Measurements from ENCODE around the gene PRTFDC1.

The PRTFDC1 gene

GRCh38 chr10:24917979-24918378, 34.4 kb downstream of the PRTFDC1 start:
- DNase-seq: no peak
- Histone ChIP-seq H3K14ac (ENCODE audit: low read length in 2 of 2) (no peak overlapping the region), H2AFZ (ENCODE audit: low read depth, low read length) (no peak overlapping the region), H3K4me3 (ENCODE audit: insufficient read depth in 1 of 2, low read depth in 1 of 2, low read length in 2 of 2) (no peak overlapping the region), H3K4me1 (ENCODE audit: control insufficient read depth, insufficient read depth, low read depth, low read length) (peaks cover 1% of the 10 kb centered on the region), H3K4ac (ENCODE audit: low read depth in 1 of 2, low read length in 2 of 2) (no peak overlapping the region), H3K4me2 (ENCODE audit: low read length, poor library complexity, severe bottlenecking) (no peak overlapping the region), H4K91ac (ENCODE audit: low read length) (no peak overlapping the region), H2BK120ac (ENCODE audit: low read depth, low read length) (no peak overlapping the region), H3K79me1 (replicated peaks; ENCODE audit: low read length, poor library complexity, severe bottlenecking) (peaks cover under 1% of the 10 kb centered on the region), H2BK5ac (ENCODE audit: low read depth, low read length, poor library complexity, severe bottlenecking) (no peak overlapping the region), H2BK12ac (ENCODE audit: low read length in 2 of 2) (peak overlapping the region in 1 of 2 experiments; percentile 39), H3K27ac (ENCODE audit: low read length, poor library complexity, severe bottlenecking) (no peak overlapping the region), H3K9ac (ENCODE audit: low read length) (no peak overlapping the region), H4K8ac (ENCODE audit: low read length) (no peak overlapping the region), H3K23ac (ENCODE audit: low read length in 2 of 2) (no peak overlapping the region), H3K9me3 (ENCODE audit: control insufficient read depth, low read length) (peaks cover 2% of the 10 kb centered on the region), H3K18ac (ENCODE audit: low read depth in 1 of 2, low read length in 2 of 2) (no peak overlapping the region), H3K27me3 (ENCODE audit: control insufficient read depth in 1 of 2, insufficient read depth in 1 of 2, low read length in 2 of 2) (no peaks in the 10 kb centered on the region), H2AK5ac (ENCODE audit: low read length, severe bottlenecking) (no peak overlapping the region), H3K36me3 (ENCODE audit: control insufficient read depth in 1 of 2, insufficient read depth in 2 of 2, low read depth in 1 of 2, low read length in 2 of 2) (no peaks in the 10 kb centered on the region), H2BK15ac (ENCODE audit: low read depth, poor library complexity, severe bottlenecking) (no peak overlapping the region)

GRCh38 chr10:24917493-24917892, 34.9 kb downstream of the PRTFDC1 start:
- Histone ChIP-seq H2BK5ac (ENCODE audit: low read depth, low read length, poor library complexity, severe bottlenecking) (no peak overlapping the region), H3K79me1 (replicated peaks; ENCODE audit: low read length, poor library complexity, severe bottlenecking) (no peaks in the 10 kb centered on the region), H2BK15ac (ENCODE audit: low read depth, poor library complexity, severe bottlenecking) (no peak overlapping the region), H2AFZ (ENCODE audit: low read depth, low read length) (no peak overlapping the region), H3K18ac (ENCODE audit: low read depth in 1 of 2, low read length in 2 of 2) (no peak overlapping the region), H2BK12ac (ENCODE audit: low read length in 2 of 2) (no peak overlapping the region), H4K8ac (ENCODE audit: low read length) (no peak overlapping the region), H3K27ac (ENCODE audit: low read length, poor library complexity, severe bottlenecking) (no peak overlapping the region), H4K91ac (ENCODE audit: low read length) (no peak overlapping the region), H3K4me2 (ENCODE audit: low read length, poor library complexity, severe bottlenecking) (no peak overlapping the region), H3K9me3 (ENCODE audit: control insufficient read depth, low read length) (peaks cover 2% of the 10 kb centered on the region), H2BK120ac (ENCODE audit: low read depth, low read length) (no peak overlapping the region), H3K4me3 (ENCODE audit: insufficient read depth in 1 of 2, low read depth in 1 of 2, low read length in 2 of 2) (no peak overlapping the region), H3K27me3 (ENCODE audit: control insufficient read depth in 1 of 2, insufficient read depth in 1 of 2, low read length in 2 of 2) (no peaks in the 10 kb centered on the region), H3K4ac (ENCODE audit: low read depth in 1 of 2, low read length in 2 of 2) (no peak overlapping the region), H2AK5ac (ENCODE audit: low read length, severe bottlenecking) (no peak overlapping the region), H3K4me1 (ENCODE audit: control insufficient read depth, insufficient read depth, low read depth, low read length) (peaks cover 1% of the 10 kb centered on the region), H3K14ac (ENCODE audit: low read length in 2 of 2) (no peak overlapping the region), H3K9ac (ENCODE audit: low read length) (no peak overlapping the region), H3K36me3 (ENCODE audit: control insufficient read depth in 1 of 2, insufficient read depth in 2 of 2, low read depth in 1 of 2, low read length in 2 of 2) (no peaks in the 10 kb centered on the region), H3K23ac (ENCODE audit: low read length in 2 of 2) (no peak overlapping the region)
- WGBS: 99% methylated on average over 3 of the region's 3 CpGs
- DNase-seq: no peak

GRCh38 chr10:24916365-24916764, 36.0 kb downstream of the PRTFDC1 start:
- no peaks in the 10 kb centered on the region for H3K27me3 ChIP-seq (ENCODE audit: control insufficient read depth in 1 of 2, insufficient read depth in 1 of 2, low read length in 2 of 2)
- no peak overlapping the region for H3K23ac ChIP-seq (ENCODE audit: low read length in 2 of 2)
- H2AFZ ChIP-seq (ENCODE audit: low read depth, low read length): no peak overlapping the region
- peaks cover 2% of the 10 kb centered on the region for H3K9me3 ChIP-seq (ENCODE audit: control insufficient read depth, low read length)
- H3K18ac ChIP-seq (ENCODE audit: low read depth in 1 of 2, low read length in 2 of 2): no peak overlapping the region
- H3K79me1 ChIP-seq (replicated peaks; ENCODE audit: low read length, poor library complexity, severe bottlenecking): no peaks in the 10 kb centered on the region
- no peak overlapping the region for H3K27ac ChIP-seq (ENCODE audit: low read length, poor library complexity, severe bottlenecking)
- H4K91ac ChIP-seq (ENCODE audit: low read length): no peak overlapping the region
- H3K4me2 ChIP-seq (ENCODE audit: low read length, poor library complexity, severe bottlenecking): no peak overlapping the region
- no peak overlapping the region for H2BK120ac ChIP-seq (ENCODE audit: low read depth, low read length)
- no peak overlapping the region for H2BK12ac ChIP-seq (ENCODE audit: low read length in 2 of 2)
- WGBS: 100% methylated on average over 2 of the region's 2 CpGs
- H2BK5ac ChIP-seq (ENCODE audit: low read depth, low read length, poor library complexity, severe bottlenecking): no peak overlapping the region
- no peak overlapping the region for H3K9ac ChIP-seq (ENCODE audit: low read length)
- no peak overlapping the region for H2BK15ac ChIP-seq (ENCODE audit: low read depth, poor library complexity, severe bottlenecking)
- H3K36me3 ChIP-seq (ENCODE audit: control insufficient read depth in 1 of 2, insufficient read depth in 2 of 2, low read depth in 1 of 2, low read length in 2 of 2): no peaks in the 10 kb centered on the region
- H3K4me3 ChIP-seq (ENCODE audit: insufficient read depth in 1 of 2, low read depth in 1 of 2, low read length in 2 of 2): no peak overlapping the region
- H3K14ac ChIP-seq (ENCODE audit: low read length in 2 of 2): no peak overlapping the region
- no peak for DNase-seq
- no peak overlapping the region for H4K8ac ChIP-seq (ENCODE audit: low read length)
- H3K4me1 ChIP-seq (ENCODE audit: control insufficient read depth, insufficient read depth, low read depth, low read length): peaks cover under 1% of the 10 kb centered on the region
- no peak overlapping the region for H2AK5ac ChIP-seq (ENCODE audit: low read length, severe bottlenecking)
- no peak overlapping the region for H3K4ac ChIP-seq (ENCODE audit: low read depth in 1 of 2, low read length in 2 of 2)

DNA sequence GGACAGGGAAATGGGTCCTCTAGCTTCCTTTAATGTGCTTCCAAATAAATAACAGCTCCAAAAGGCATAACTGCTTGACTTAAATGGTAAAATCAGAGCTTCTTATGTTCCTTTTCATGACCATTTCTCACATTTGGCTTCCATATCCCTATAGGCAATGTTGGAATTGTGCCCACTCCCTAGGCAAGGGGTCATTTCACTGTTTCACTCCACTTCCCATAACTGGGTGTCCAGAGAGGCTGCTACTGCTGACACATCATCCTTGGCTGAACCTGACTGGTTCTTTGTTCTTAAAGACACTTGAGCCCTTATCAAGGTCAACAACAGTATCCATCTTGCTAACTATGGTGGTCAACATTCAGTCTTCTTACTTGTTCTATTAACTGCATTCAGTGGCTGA, 37.1 kb downstream of the PRTFDC1 start:
- no peak overlapping the region for H2BK120ac ChIP-seq (ENCODE audit: low read depth, low read length)
- no peaks in the 10 kb centered on the region for H3K79me1 ChIP-seq (replicated peaks; ENCODE audit: low read length, poor library complexity, severe bottlenecking)
- H3K23ac ChIP-seq (ENCODE audit: low read length in 2 of 2): no peak overlapping the region
- no peak for DNase-seq
- no peak overlapping the region for H2BK5ac ChIP-seq (ENCODE audit: low read depth, low read length, poor library complexity, severe bottlenecking)
- no peak overlapping the region for H2AK5ac ChIP-seq (ENCODE audit: low read length, severe bottlenecking)
- H3K9me3 ChIP-seq (ENCODE audit: control insufficient read depth, low read length): peaks cover 2% of the 10 kb centered on the region
- H3K9ac ChIP-seq (ENCODE audit: low read length): no peak overlapping the region
- H4K91ac ChIP-seq (ENCODE audit: low read length): no peak overlapping the region
- H3K14ac ChIP-seq (ENCODE audit: low read length in 2 of 2): no peak overlapping the region
- no peaks in the 10 kb centered on the region for H3K36me3 ChIP-seq (ENCODE audit: control insufficient read depth in 1 of 2, insufficient read depth in 2 of 2, low read depth in 1 of 2, low read length in 2 of 2)
- H3K18ac ChIP-seq (ENCODE audit: low read depth in 1 of 2, low read length in 2 of 2): no peak overlapping the region
- no peak overlapping the region for H2BK12ac ChIP-seq (ENCODE audit: low read length in 2 of 2)
- H3K4me1 ChIP-seq (ENCODE audit: control insufficient read depth, insufficient read depth, low read depth, low read length): no peaks in the 10 kb centered on the region
- H3K4ac ChIP-seq (ENCODE audit: low read depth in 1 of 2, low read length in 2 of 2): no peak overlapping the region
- H3K4me2 ChIP-seq (ENCODE audit: low read length, poor library complexity, severe bottlenecking): no peak overlapping the region
- no peaks in the 10 kb centered on the region for H3K27me3 ChIP-seq (ENCODE audit: control insufficient read depth in 1 of 2, insufficient read depth in 1 of 2, low read length in 2 of 2)
- H2BK15ac ChIP-seq (ENCODE audit: low read depth, poor library complexity, severe bottlenecking): no peak overlapping the region
- no peak overlapping the region for H4K8ac ChIP-seq (ENCODE audit: low read length)
- H3K4me3 ChIP-seq (ENCODE audit: insufficient read depth in 1 of 2, low read depth in 1 of 2, low read length in 2 of 2): no peak overlapping the region
- H3K27ac ChIP-seq (ENCODE audit: low read length, poor library complexity, severe bottlenecking): no peak overlapping the region
- no peak overlapping the region for H2AFZ ChIP-seq (ENCODE audit: low read depth, low read length)

Measured in mesenchymal stem cell (in vitro differentiated cells and primary cell).